Heart left ventricle (tissue), 16 donors: ENCODE measurements around the gene PDCD1. TPM values are rescaled to one million over a fixed set of nuclear protein-coding genes. Genes with fewer than 3 reads are reported as not detected.

Experiments used
- ATAC-seq, 4 donors: fragments of 200-7000 bp; cut with Tn5 transposase; one replicate each; pipeline ENCODE4 v1.9.1; 2020 to 2022; ENCODE audit warnings: moderate library complexity in 4 of 4, mild to moderate bottlenecking in 3 of 4, moderate number of reproducible peaks in 1 of 4
- DNase-seq, 5 donors: peaks; one replicate each; pipeline ENCODE4 v3.0.0-alpha.2; 2020
- H3K27ac ChIP-seq, 12 donors: fragments of 200-600 bp; sonication (generic) in 4 of 12; one replicate each; pipeline versions ENCODE4 v1.5.0 to v1.8.0; 2016 to 2022; ENCODE audit warnings: mild to moderate bottlenecking in 2 of 12
- H3K27me3 ChIP-seq, 9 donors: fragments of 200-600 bp; sonication (generic) in 2 of 9; one replicate each; pipeline versions ENCODE4 v1.5.1 to v1.8.0; 2016 to 2022; ENCODE audit warnings: mild to moderate bottlenecking in 3 of 9
- H3K36me3 ChIP-seq, 9 donors: fragments of 200-600 bp; sonication (generic) in 2 of 9; one replicate each; pipeline versions ENCODE4 v1.5.0 to v1.8.0; 2018 to 2022; ENCODE audit warnings: mild to moderate bottlenecking in 2 of 9
- H3K4me1 ChIP-seq, 12 donors: fragments of 200-600 bp; sonication (generic) in 4 of 12; one replicate each; pipeline versions ENCODE4 v1.5.0 to v1.8.0; 2016 to 2022; ENCODE audit warnings: mild to moderate bottlenecking in 3 of 12
- H3K4me3 ChIP-seq, 12 donors: fragments of 200-600 bp; sonication (generic) in 4 of 12; one replicate each; pipeline versions ENCODE4 v1.5.0 to v1.8.0; 2017 to 2022; ENCODE audit warnings: mild to moderate bottlenecking in 9 of 12, moderate library complexity in 4 of 12
- H3K9me3 ChIP-seq, 12 donors: fragments of 200-600 bp; sonication (generic) in 4 of 12; one replicate each; pipeline versions ENCODE4 v1.5.0 to v1.8.0; 2016 to 2022; ENCODE audit warnings: mild to moderate bottlenecking in 1 of 12
- CTCF ChIP-seq, 12 donors: fragments of 200-600 bp; sonication (generic) in 4 of 12; IDR thresholded peaks; one replicate each; pipeline versions ENCODE4 v1.5.0 to v1.8.0; 2018 to 2022; ENCODE audit warnings: antibody characterized with exemption in 12 of 12, mild to moderate bottlenecking in 5 of 12
- POLR2A ChIP-seq, 2 donors: fragments of 450-650 bp; IDR thresholded peaks; one replicate each; pipeline ENCODE4 v1.6.1; 2017; ENCODE audit warnings: antibody characterized with exemption in 2 of 2, mild to moderate bottlenecking in 2 of 2, moderate library complexity in 2 of 2
- WGBS, 4 donors: extraction: QIAGEN DNeasy Blood & Tissue Kit in 2 of 4; methylation state at CpG; one replicate each; pipeline versions ENCODE4 v1.1.5 to v1.1.7; 2013 to 2018; 5-methylcytosine and 5-hydroxymethylcytosine counted together
- intact Hi-C, 10 donors: fragments of 100-400 bp; cut with DNase I; formaldehyde crosslinking; loops; one replicate each; pipeline versions ENCODE4 v1.11.1 to v1.14.2; 2022
- polyA plus RNA-seq, 2 donors: library from polyadenylated mRNA; stranded (reverse); fragments of 200-250 nt; gene quantifications; one replicate each; pipeline ENCODE4 v1.2.3, GENCODE V29; 2013
- total RNA-seq, 9 donors: library from RNA; depleted of rRNA in 2 of 9; stranded (reverse); fragments of >200 nt in 2 of 9; fragmentation: NEBNext Ultra II Directional in 3 of 9; extraction: Animal tissue kit (Norgen Biotek cat#: 25700) in 3 of 9; gene quantifications; one replicate each; pipeline versions ENCODE4 v1.1.0 to v1.2.4, GENCODE V29; 2016 to 2023
- donor health status: ischemic (EF 13 %, LVEDD 7.1; RV severe dilation, severe dysfunction).
- donor health status: healthy with polysubstance abuse.
- donor health status: DM: no; HTN: yes; CAD: no.
- donor health status: DM: no; HTN: no; CAD: no.
- donor health status: ischemic (EF 25% LVEDD 6.9; RV normal size, moderate dysfunction).
- donor health status: ischemic (EF 25% LVEDD 5.7; RV mildly dilated, moderate dysfunction).
- donor health status: healthy.
- donor health status: DM: yes; HTN: yes; CAD: no.
- donor health status: ischemic (EF 35%, LVEDD 5.7; RV mildly dilated, moderate dysfunction).
- donor health status: nonischemic (EF 11% LVEDD 7.7; RV severe dilation, severe dysfunction).
- donor health status: DM: yes; HTN: yes; CAD: no.
- donor health status: PGD.
- donor health status: ischemic (EF 29% LVEDD 5.4; RV normal size, mild dysfunction).
- donor health status: nonischemic (EF 23%, LVEDD 6.1; RV moderate dilation, normal function).

The PDCD1 gene
- total and polyA plus RNA-seq, 11 donors: 0.27 to 7.6 (median 1.4) TPM

- H3K4me3 ChIP-seq: peak overlapping the region in 7 of 12 donors; percentile 10 to 57 (median 48)
- intact Hi-C loops: no loop called here
- no peaks in the 10 kb centered on the region for H3K9me3 ChIP-seq
- 55 to 75% (median 63%) methylated on average over 24 to 29 of the region's 29 CpGs for WGBS, 4 donors
- TF ChIP-seq POLR2A (IDR thresholded peaks at IDR 0.05) (no peak), CTCF (IDR thresholded peaks at IDR 0.05) (no peak)
- H3K27me3 ChIP-seq: no peaks in the 10 kb centered on the region
- DNase-seq: peak; percentile 56 to 77 (median 58)
- peaks cover 0 to 35% (median 17%) of the 10 kb centered on the region in 12 donors for H3K4me1 ChIP-seq
- peak; percentile 25 to 87 (median 41) for ATAC-seq
- H3K36me3 ChIP-seq: no peaks in the 10 kb centered on the region
- peak overlapping the region in 11 of 12 donors; percentile 13 to 85 (median 70) for H3K27ac ChIP-seq
Measured at GRCh38 chr2:241842620-241843211, 16.0 kb downstream of the PDCD1 start.

- H3K4me1 ChIP-seq: peaks cover 0 to 35% (median 17%) of the 10 kb centered on the region in 12 donors
- no peaks in the 10 kb centered on the region for H3K36me3 ChIP-seq
- 77 to 87% (median 84%) methylated on average over 11 of the region's 11 CpGs for whole genome bisulfite sequencing, 4 donors
- H3K27ac ChIP-seq: peak overlapping the region in 4 of 12 donors; percentile 70 to 82 (median 78)
- TF ChIP-seq POLR2A (IDR thresholded peaks at IDR 0.05): no peak
- no peak for TF ChIP-seq CTCF (IDR thresholded peaks at IDR 0.05)
- DNase-seq (peak in 2 of 5 donors; percentile 12 to 41), ATAC-seq (no peak)
- H3K4me3 ChIP-seq: no peak overlapping the region
- H3K27me3 ChIP-seq: no peaks in the 10 kb centered on the region
- intact Hi-C loops: no loop called here
- H3K9me3 ChIP-seq: no peaks in the 10 kb centered on the region
Measured at GRCh38 chr2:241842067-241842415, 16.7 kb downstream of the PDCD1 start.

- ATAC-seq: peak; percentile 39 to 54 (median 48)
- DNase-seq: peak in 4 of 5 donors; percentile 37 to 54 (median 44)
- H3K27ac ChIP-seq: peak overlapping the region in 11 of 12 donors; percentile 38 to 87 (median 75)
- H3K4me1 ChIP-seq: peaks cover 0 to 34% (median 17%) of the 10 kb centered on the region in 12 donors
- H3K4me3 ChIP-seq: no peak overlapping the region
- intact Hi-C loops: no loop called here
- 70 to 78% (median 71%) methylated on average over 28 of the region's 28 CpGs for WGBS, 4 donors
- H3K36me3 ChIP-seq: no peaks in the 10 kb centered on the region
- H3K27me3 ChIP-seq: no peaks in the 10 kb centered on the region
- TF ChIP-seq POLR2A (IDR thresholded peaks at IDR 0.05) (no peak), CTCF (IDR thresholded peaks at IDR 0.05) (no peak)
- no peaks in the 10 kb centered on the region for H3K9me3 ChIP-seq
Measured at GRCh38 chr2:241841181-241842066, 17.3 kb downstream of the PDCD1 start.
